ENCODE data around the gene RBMS1. TPM values are rescaled to one million over a fixed set of nuclear protein-coding genes. Genes with fewer than 3 reads are reported as not detected.

Gene RBMS1
- total and polyA plus RNA-seq, 12 donors = 22.6 to 77.7 (median 59.0) TPM

DNA sequence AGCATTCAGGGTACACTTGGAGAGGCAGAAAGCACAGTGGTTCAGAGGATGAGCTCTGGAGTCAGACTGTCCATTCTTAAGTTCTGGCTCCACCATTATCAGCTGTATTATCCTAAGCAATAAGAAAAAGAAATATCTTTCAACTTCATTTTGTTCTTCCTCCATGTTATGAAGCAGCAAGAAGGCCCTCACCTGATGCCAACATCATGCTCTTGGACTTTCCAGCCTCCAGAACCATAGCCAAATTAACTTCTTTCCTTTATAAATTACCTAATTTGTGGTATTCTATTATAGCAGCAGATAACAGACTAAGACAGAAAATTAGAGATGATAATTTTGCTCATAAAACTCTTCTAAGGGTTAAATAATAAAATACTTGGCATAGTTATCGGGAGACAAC is 137.1 kb downstream of the RBMS1 start:
- DNase-seq (no peak), ATAC-seq (no peak)
- 69 to 79% methylated on average over 1 of the region's 1 CpG for WGBS, 2 donors
- Histone ChIP-seq H3K4me3 (no peak overlapping the region), H3K27me3 (no peaks in the 10 kb centered on the region), H3K27ac (no peak overlapping the region), H3K9me3 (no peaks in the 10 kb centered on the region), H3K4me1 (peaks cover 0 to 88% (median 66%) of the 10 kb centered on the region in 9 donors), H3K36me3 (peaks cover 0 to 6% (median 0%) of the 10 kb centered on the region in 9 donors)
- intact Hi-C loops (cut with DNase I) = loop anchor here in 1 of 10 donors (10.0 kb wide), 1 partner anchor 48 kb away; no protein-coding TSS in a partner anchor
- TF ChIP-seq, protein P1, sequence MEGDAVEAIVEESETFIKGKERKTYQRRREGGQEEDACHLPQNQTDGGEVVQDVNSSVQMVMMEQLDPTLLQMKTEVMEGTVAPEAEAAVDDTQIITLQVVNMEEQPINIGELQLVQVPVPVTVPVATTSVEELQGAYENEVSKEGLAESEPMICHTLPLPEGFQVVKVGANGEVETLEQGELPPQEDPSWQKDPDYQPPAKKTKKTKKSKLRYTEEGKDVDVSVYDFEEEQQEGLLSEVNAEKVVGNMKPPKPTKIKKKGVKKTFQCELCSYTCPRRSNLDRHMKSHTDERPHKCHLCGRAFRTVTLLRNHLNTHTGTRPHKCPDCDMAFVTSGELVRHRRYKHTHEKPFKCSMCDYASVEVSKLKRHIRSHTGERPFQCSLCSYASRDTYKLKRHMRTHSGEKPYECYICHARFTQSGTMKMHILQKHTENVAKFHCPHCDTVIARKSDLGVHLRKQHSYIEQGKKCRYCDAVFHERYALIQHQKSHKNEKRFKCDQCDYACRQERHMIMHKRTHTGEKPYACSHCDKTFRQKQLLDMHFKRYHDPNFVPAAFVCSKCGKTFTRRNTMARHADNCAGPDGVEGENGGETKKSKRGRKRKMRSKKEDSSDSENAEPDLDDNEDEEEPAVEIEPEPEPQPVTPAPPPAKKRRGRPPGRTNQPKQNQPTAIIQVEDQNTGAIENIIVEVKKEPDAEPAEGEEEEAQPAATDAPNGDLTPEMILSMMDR (IDR thresholded peaks at IDR 0.05) = no peak

GRCh38 chr2:160355080-160355479 is 138.5 kb downstream of the RBMS1 start:
- intact Hi-C loops (cut with DNase I) = loop anchor here in 1 of 10 donors (10.0 kb wide), 1 partner anchor 50 kb away; no protein-coding TSS in a partner anchor

GRCh38 chr2:160354677-160355076 is 138.9 kb downstream of the RBMS1 start:
- Histone ChIP-seq H3K27me3 (no peaks in the 10 kb centered on the region), H3K9me3 (no peaks in the 10 kb centered on the region), H3K4me1 (peaks cover 0 to 81% (median 71%) of the 10 kb centered on the region in 9 donors), H3K36me3 (peaks cover 0 to 13% (median 0%) of the 10 kb centered on the region in 9 donors), H3K4me3 (no peak overlapping the region), H3K27ac (peak overlapping the region in 1 of 10 donors; percentile 6)
- TF ChIP-seq, protein P1 (IDR thresholded peaks at IDR 0.05) = no peak
- peak in 1 of 8 donors; percentile 22 for ATAC-seq
- intact Hi-C loops (cut with DNase I) = loop anchor here in 1 of 10 donors (10.0 kb wide), 1 partner anchor 50 kb away; no protein-coding TSS in a partner anchor
- WGBS, 2 donors = 58 to 69% methylated on average over 6 of the region's 6 CpGs
- no peak for DNase-seq

More at GRCh38 chr2:160355080-160355479, 138.5 kb downstream of the RBMS1 start:
- DNase-seq (no peak), ATAC-seq (no peak)
- Histone ChIP-seq H3K27ac (no peak overlapping the region), H3K4me3 (no peak overlapping the region), H3K9me3 (no peaks in the 10 kb centered on the region), H3K27me3 (no peaks in the 10 kb centered on the region), H3K4me1 (peaks cover 0 to 85% (median 71%) of the 10 kb centered on the region in 9 donors), H3K36me3 (peaks cover 0 to 9% (median 0%) of the 10 kb centered on the region in 9 donors)
- TF ChIP-seq, protein P1 (IDR thresholded peaks at IDR 0.05) = no peak
- 54 to 65% methylated on average over 2 of the region's 2 CpGs for WGBS, 2 donors

- TF ChIP-seq, protein P1 (IDR thresholded peaks at IDR 0.05) = no peak
- Histone ChIP-seq H3K4me1 (peaks cover 2 to 81% (median 73%) of the 10 kb centered on the region in 9 donors), H3K4me3 (no peak overlapping the region), H3K27me3 (no peaks in the 10 kb centered on the region), H3K36me3 (peaks cover 0 to 14% (median 0%) of the 10 kb centered on the region in 9 donors), H3K27ac (peak overlapping the region in 2 of 10 donors; percentile 40 to 45), H3K9me3 (no peaks in the 10 kb centered on the region)
- ATAC-seq = no peak
- WGBS, 2 donors = 68 to 75% methylated on average over 5 of the region's 5 CpGs
- DNase-seq = no peak
- intact Hi-C loops (cut with DNase I) = loop anchor here in 1 of 10 donors (10.0 kb wide), 1 partner anchor 51 kb away; no protein-coding TSS in a partner anchor
Observed at GRCh38 chr2:160353813-160354212, 139.8 kb downstream of the RBMS1 start.
